Measurements from ENCODE around the gene SHLD1.

DNA sequence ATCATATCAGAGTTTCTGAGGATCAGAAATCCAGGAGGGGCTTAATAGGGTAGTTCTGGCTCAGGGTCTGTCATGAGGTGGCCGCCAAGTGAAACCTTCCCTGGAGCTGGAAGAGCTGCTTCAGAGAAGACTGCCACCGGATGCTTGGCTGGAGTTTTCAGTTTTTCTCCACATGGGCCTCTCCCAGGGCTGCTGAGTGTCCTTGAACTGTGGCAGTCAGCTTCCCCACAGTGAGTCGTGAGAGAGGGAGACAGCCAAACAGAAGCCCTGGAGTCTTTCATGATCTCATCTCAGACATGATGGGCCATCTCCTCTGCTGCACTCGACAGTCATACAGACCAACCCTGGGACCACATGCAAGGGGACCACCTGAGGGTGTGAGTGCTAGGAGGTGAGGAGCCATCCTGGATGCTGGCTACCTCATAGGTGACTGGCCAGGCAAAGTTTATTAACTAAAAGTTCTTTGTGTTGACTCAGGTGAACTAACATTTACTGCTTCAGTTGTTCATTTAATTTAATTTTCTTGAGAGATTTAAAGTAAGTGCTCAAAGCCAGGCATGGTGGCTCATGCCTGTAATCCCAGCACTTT is 71.5 kb downstream of the SHLD1 start:
- TF ChIP-seq, protein P1, sequence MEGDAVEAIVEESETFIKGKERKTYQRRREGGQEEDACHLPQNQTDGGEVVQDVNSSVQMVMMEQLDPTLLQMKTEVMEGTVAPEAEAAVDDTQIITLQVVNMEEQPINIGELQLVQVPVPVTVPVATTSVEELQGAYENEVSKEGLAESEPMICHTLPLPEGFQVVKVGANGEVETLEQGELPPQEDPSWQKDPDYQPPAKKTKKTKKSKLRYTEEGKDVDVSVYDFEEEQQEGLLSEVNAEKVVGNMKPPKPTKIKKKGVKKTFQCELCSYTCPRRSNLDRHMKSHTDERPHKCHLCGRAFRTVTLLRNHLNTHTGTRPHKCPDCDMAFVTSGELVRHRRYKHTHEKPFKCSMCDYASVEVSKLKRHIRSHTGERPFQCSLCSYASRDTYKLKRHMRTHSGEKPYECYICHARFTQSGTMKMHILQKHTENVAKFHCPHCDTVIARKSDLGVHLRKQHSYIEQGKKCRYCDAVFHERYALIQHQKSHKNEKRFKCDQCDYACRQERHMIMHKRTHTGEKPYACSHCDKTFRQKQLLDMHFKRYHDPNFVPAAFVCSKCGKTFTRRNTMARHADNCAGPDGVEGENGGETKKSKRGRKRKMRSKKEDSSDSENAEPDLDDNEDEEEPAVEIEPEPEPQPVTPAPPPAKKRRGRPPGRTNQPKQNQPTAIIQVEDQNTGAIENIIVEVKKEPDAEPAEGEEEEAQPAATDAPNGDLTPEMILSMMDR (IDR thresholded peaks at IDR 0.05; ENCODE audit: low read length) = no peak
- TF ChIP-seq EZH2phosphoT487 (IDR thresholded peaks at IDR 0.05; ENCODE audit: low read length) = no peak

Measured in MM.1S (cell line).